NOMO-1 (cell line): ENCODE data around the gene CHRM3.
A peak's percentile ranks its signal among the peaks of the same experiment; 100 is the strongest.
"Not testable (repeated sequence)": the region's sequence is repeated elsewhere in the genome, so short reads cannot be mapped to it uniquely, and the experiment has no call there.

Experiments used
- DNase-seq, 2 experiments: peaks; one replicate each; lab custom pipeline; 2025; ENCODE audit not compliant: unreplicated experiment in 2 of 2; lab: John Stamatoyannopoulos, UW

The CHRM3 gene

GRCh38 chr1:239386453-239387303 is at the start of gene CHRM3:
Gene CHRM3 (plus strand): TSS chr1:239386568. CDS start chr1:239907452, 520,884 bp downstream.
- no peak for DNase-seq

- no peak for DNase-seq
Observed at GRCh38 chr1:239337799-239338430, 48.5 kb upstream of the CHRM3 start.

- DNase-seq = no peak
Observed at GRCh38 chr1:239347776-239348175, 38.6 kb upstream of the CHRM3 start.

GRCh38 chr1:239348635-239349353 is 37.6 kb upstream of the CHRM3 start:
- no peak for DNase-seq

GRCh38 chr1:239349699-239350098 is 36.7 kb upstream of the CHRM3 start:
- no peak for DNase-seq

GRCh38 chr1:239353536-239353935 is 32.8 kb upstream of the CHRM3 start:
- no peak for DNase-seq

GRCh38 chr1:239354231-239354630 is 32.1 kb upstream of the CHRM3 start:
- DNase-seq = no peak

GRCh38 chr1:239357867-239358266 is 28.5 kb upstream of the CHRM3 start:
- no peak for DNase-seq

GRCh38 chr1:239361403-239361802 is 25.0 kb upstream of the CHRM3 start:
- peak; percentile 11 to 35 for DNase-seq

GRCh38 chr1:239363930-239364329 is 22.4 kb upstream of the CHRM3 start:
- peak; percentile 5 to 92 for DNase-seq

- DNase-seq = peak in 1 of 2 experiments; percentile 32
Observed at GRCh38 chr1:239367196-239367810, 19.1 kb upstream of the CHRM3 start.

GRCh38 chr1:239368436-239369109 is 17.8 kb upstream of the CHRM3 start:
- no peak for DNase-seq

- not testable (repeated sequence) for DNase-seq
Observed at GRCh38 chr1:239370869-239371268, 15.5 kb upstream of the CHRM3 start.

- DNase-seq = no peak
Observed at GRCh38 chr1:239382666-239383065, 3.7 kb upstream of the CHRM3 start.

GRCh38 chr1:239383714-239384113 is 2.7 kb upstream of the CHRM3 start:
- no peak for DNase-seq

GRCh38 chr1:239387304-239388158 is 1.2 kb downstream of the CHRM3 start:
- DNase-seq = no peak

GRCh38 chr1:239388159-239388485 is 1.8 kb downstream of the CHRM3 start:
- DNase-seq = no peak

GRCh38 chr1:239388578-239388977 is 2.2 kb downstream of the CHRM3 start:
- DNase-seq = no peak

- DNase-seq = no peak
Observed at GRCh38 chr1:239389703-239390102, 3.3 kb downstream of the CHRM3 start.

- DNase-seq = no peak
Observed at GRCh38 chr1:239392271-239392670, 5.9 kb downstream of the CHRM3 start.
